Left ventricle myocardium inferior (tissue), 1 donor: Measurements from ENCODE around the gene MAU2. TPM values are rescaled to one million over a fixed set of nuclear protein-coding genes. Genes with fewer than 3 reads are reported as not detected.
A peak's percentile ranks its signal among the peaks of the same experiment; 100 is the strongest.

ENCODE experiments used
- DNase-seq: peaks from one replicate; pipeline ENCODE4 v3.0.0-alpha.2; 2020
- H3K27ac ChIP-seq: fragments of 200-600 bp; replicated peaks from 2 replicates; pipeline ENCODE4 v1.8.0; 2021
- H3K27me3 ChIP-seq: fragments of 200-600 bp; 2 replicates; pipeline ENCODE4 v1.8.0; 2021; ENCODE audit warnings: low read depth
- H3K36me3 ChIP-seq: fragments of 200-600 bp; 2 replicates; pipeline ENCODE4 v1.8.0; 2021
- H3K4me1 ChIP-seq: fragments of 200-600 bp; 2 replicates; pipeline ENCODE4 v1.8.0; 2021
- H3K4me3 ChIP-seq: fragments of 200-600 bp; 2 replicates; pipeline ENCODE4 v1.8.0; 2021; ENCODE audit warnings: mild to moderate bottlenecking, moderate library complexity
- H3K9me3 ChIP-seq: fragments of 200-600 bp; replicated peaks from 2 replicates; pipeline ENCODE4 v1.8.0; 2021
- intact Hi-C: fragments of 100-400 bp; cut with micrococcal nuclease; formaldehyde crosslinking; loops from one replicate; pipeline ENCODE4 v1.11.0; 2022
- total RNA-seq: library from RNA; stranded (reverse); fragmentation: NEBNext Ultra II Directional; extraction: Animal tissue kit (Norgen Biotek cat#: 25700); gene quantifications from one replicate; pipeline ENCODE4 v1.2.1, GENCODE V29; 2021
- TF ChIP-seq, protein P1 (sequence below): fragments of 200-600 bp; IDR thresholded peaks from 2 replicates; pipeline ENCODE4 v1.8.0; 2021; ENCODE audit warnings: antibody characterized with exemption, mild to moderate bottlenecking, borderline replicate concordance
- donor health status: DM: no; HTN: yes; CAD: no; lungs with severe emphysema.

Gene MAU2
- total RNA-seq, 1 donor from 2014 or later = 33.0 TPM

GRCh38 chr19:19342086-19343015 is 21.7 kb downstream of the MAU2 start:
- no peaks in the 10 kb centered on the region for H3K9me3 ChIP-seq
- peak overlapping the region; percentile 31 for H3K27ac ChIP-seq
- H3K4me3 ChIP-seq = no peak overlapping the region
- H3K27me3 ChIP-seq = no peaks in the 10 kb centered on the region
- peak; percentile 64 for DNase-seq
- intact Hi-C loops = no loop called here
- H3K4me1 ChIP-seq = peaks cover 7% of the 10 kb centered on the region
- H3K36me3 ChIP-seq = peaks cover 99% of the 10 kb centered on the region
- TF ChIP-seq, protein P1, sequence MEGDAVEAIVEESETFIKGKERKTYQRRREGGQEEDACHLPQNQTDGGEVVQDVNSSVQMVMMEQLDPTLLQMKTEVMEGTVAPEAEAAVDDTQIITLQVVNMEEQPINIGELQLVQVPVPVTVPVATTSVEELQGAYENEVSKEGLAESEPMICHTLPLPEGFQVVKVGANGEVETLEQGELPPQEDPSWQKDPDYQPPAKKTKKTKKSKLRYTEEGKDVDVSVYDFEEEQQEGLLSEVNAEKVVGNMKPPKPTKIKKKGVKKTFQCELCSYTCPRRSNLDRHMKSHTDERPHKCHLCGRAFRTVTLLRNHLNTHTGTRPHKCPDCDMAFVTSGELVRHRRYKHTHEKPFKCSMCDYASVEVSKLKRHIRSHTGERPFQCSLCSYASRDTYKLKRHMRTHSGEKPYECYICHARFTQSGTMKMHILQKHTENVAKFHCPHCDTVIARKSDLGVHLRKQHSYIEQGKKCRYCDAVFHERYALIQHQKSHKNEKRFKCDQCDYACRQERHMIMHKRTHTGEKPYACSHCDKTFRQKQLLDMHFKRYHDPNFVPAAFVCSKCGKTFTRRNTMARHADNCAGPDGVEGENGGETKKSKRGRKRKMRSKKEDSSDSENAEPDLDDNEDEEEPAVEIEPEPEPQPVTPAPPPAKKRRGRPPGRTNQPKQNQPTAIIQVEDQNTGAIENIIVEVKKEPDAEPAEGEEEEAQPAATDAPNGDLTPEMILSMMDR = peak; percentile 83

DNA sequence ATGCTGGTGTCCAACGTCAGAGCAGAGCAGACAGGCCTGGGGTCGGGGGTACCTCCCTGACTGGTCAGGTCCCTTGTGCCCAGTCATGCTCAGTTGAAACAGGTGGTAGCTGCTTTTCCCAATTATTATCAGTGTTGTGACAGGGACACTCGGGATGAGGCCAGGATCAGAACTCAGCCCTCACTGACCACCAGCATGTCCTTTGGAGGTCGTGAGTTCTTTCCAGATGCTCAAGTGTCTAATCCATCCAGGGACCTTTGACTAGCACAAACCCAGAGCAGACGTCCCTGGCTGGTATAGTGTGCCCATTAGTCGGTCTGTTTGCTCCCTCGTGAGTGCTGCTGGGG is 22.4 kb downstream of the MAU2 start:
- intact Hi-C loops = no loop called here
- Histone ChIP-seq H3K4me1 (peaks cover 7% of the 10 kb centered on the region), H3K36me3 (peaks cover 99% of the 10 kb centered on the region), H3K27me3 (no peaks in the 10 kb centered on the region), H3K9me3 (no peaks in the 10 kb centered on the region), H3K27ac (peak overlapping the region; percentile 31), H3K4me3 (no peak overlapping the region)
- TF ChIP-seq, protein P1 = peak; percentile 4
- no peak for DNase-seq

GRCh38 chr19:19343762-19344161 is 23.1 kb downstream of the MAU2 start:
- Histone ChIP-seq H3K4me1 (peaks cover 7% of the 10 kb centered on the region), H3K36me3 (peaks cover 99% of the 10 kb centered on the region), H3K9me3 (no peaks in the 10 kb centered on the region), H3K4me3 (no peak overlapping the region), H3K27ac (no peak overlapping the region), H3K27me3 (no peaks in the 10 kb centered on the region)
- TF ChIP-seq, protein P1 = no peak
- DNase-seq = no peak
- intact Hi-C loops = no loop called here

DNA sequence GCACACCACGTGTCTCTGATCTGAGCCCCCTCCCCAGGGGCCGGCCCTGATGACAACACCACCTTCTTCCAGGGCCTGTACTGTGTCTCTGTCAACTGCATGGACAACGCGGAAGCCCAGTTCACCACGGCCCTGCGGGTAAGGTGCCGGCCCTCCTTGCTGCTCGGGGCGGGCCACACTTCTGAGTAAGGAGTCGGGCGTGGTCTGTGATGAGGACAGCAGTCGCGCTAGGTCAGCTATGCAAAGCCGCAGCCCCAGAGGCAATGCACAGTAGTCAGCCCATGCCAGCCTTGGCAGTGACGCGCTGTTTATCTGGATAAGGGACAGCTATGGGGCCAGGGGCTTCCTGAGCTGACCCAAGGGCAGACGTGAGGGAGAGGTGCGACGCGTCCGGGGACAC is 24.6 kb downstream of the MAU2 start:
- intact Hi-C loops = no loop called here
- TF ChIP-seq, protein P1 = no peak
- peaks cover 99% of the 10 kb centered on the region for H3K36me3 ChIP-seq
- H3K27ac ChIP-seq = no peak overlapping the region
- H3K4me1 ChIP-seq = peaks cover 7% of the 10 kb centered on the region
- H3K9me3 ChIP-seq = no peaks in the 10 kb centered on the region
- H3K4me3 ChIP-seq = no peak overlapping the region
- no peak for DNase-seq
- H3K27me3 ChIP-seq = no peaks in the 10 kb centered on the region

DNA sequence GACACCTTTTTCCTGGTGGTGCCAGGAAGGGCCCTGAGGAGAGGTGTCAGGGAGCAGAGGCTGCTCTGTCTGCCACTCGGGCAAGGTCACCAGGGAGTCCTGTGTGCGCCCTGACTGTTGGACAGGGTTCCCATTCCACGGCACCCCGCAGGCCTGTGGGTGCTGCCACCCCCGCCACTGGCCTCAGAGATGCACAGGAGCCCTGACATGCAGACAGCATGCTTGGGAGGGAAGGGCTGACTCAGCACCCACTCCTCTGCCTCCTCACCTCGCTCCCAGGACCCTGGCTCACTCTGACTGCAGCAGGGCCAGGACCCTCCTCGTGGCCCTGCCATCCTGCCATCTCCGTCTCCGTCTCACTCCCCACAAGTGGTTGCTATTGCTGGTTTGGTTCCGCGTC is 25.3 kb downstream of the MAU2 start:
- H3K27ac ChIP-seq = no peak overlapping the region
- intact Hi-C loops = no loop called here
- no peaks in the 10 kb centered on the region for H3K9me3 ChIP-seq
- peaks cover 97% of the 10 kb centered on the region for H3K36me3 ChIP-seq
- no peak for DNase-seq
- TF ChIP-seq, protein P1 = no peak
- H3K4me1 ChIP-seq = peaks cover 7% of the 10 kb centered on the region
- no peaks in the 10 kb centered on the region for H3K27me3 ChIP-seq
- no peak overlapping the region for H3K4me3 ChIP-seq
